Activated CD8-positive, alpha-beta memory T cell treated with anti-CD3 and anti-CD28 coated beads, Interleukin-2, amount 50 U/mL, for 1 hour (primary cell): ENCODE measurements around the gene TRPC4AP.
"Not testable (repeated sequence)": the region's sequence is repeated elsewhere in the genome, so short reads cannot be mapped to it uniquely, and the experiment has no call there.

Experiments used
- DNase-seq: peaks from one replicate; pipeline ENCODE4 v3.0.0-alpha.2; 2020; ENCODE audit errors: extremely low read depth

The TRPC4AP gene

GRCh38 chr20:35092524-35093266 is at the start of gene TRPC4AP:
TSS of gene TRPC4AP (minus strand) at chr20:35092807. CDS start at chr20:35092781, 26 bp downstream.
- DNase-seq, result peak; percentile 56

DNA sequence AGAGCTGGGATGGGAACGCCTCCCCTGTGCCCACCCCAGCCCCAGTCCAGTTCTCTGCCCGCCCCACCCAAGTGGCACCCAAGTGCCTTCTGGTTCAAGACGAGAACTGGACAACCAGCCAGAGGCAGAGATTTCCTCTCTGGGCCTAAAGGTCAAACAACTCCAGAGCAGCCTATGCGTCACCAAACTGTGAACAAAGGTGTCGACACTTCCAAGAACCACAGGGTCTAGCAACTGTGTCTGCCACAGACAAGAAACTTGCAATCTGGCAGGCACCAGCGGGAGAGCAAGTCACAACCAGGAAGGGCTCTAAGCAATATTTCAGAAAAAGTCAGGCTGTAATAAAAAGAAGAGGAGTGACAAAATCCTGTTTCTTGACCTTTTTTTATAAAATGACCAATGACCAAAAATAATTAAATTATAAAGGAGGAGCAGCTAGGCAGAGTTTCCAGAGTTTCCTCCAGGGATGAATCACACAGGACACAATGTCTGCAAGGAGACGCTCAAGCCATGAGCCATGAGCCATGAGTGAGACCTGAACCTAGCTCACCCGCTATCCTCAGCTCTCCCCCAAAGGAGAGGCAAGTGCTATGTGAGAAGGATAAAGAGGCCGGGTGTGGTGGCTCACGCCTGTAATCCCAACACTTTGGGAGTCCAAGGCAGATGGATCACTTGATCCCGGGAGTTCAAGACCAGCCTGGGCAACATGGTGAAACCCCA is 43.4 kb upstream of the TRPC4AP start:
- DNase-seq, result no peak

GRCh38 chr20:35134880-35135279 is 42.3 kb upstream of the TRPC4AP start:
- no peak for DNase-seq

- no peak for DNase-seq
Measured at GRCh38 chr20:35134472-35134871, 41.9 kb upstream of the TRPC4AP start.

DNA sequence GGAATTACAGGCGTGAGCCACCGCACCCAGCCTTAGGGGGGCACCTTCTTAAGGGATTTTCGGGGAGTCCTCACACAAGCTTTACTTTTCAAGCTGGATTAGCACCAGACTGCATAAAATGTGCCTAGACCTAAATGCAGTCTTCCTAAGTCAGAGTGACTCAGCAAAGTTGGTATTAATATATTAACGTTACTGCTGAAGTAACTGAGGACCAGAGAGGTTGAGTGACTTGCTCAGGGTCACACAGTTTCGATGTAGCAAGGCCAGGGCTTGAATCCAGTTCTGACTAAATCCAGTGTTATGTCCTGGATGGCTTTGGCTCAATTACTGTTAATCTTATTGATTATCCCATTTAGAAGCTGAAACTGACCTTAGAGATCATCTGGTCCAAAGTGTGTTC is 41.1 kb upstream of the TRPC4AP start:
- DNase-seq, result no peak

- no peak for DNase-seq
Measured at GRCh38 chr20:35133031-35133430, 40.4 kb upstream of the TRPC4AP start.

GRCh38 chr20:35131934-35132333 is 39.3 kb upstream of the TRPC4AP start:
- DNase-seq, result no peak

DNA sequence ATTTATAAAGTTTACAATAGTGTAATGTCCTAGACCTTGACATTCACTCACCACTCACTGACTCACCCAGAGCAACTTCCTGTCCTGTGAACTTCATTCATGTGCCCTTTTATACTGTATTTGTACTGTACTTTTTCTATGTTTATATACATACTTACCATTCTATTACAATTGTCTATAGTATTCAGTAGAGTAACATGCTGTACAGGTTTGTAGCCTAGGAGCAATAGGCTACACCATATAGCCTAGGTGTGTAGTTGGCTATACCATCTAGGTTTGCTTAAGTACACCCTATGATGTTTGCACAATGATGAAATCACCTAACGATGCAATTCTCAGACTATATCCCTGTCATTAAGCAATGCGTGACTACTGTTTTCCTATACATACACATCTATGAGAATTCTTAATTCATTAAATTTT is 37.1 kb upstream of the TRPC4AP start:
- DNase-seq, result no peak

GRCh38 chr20:35125753-35126152 is 33.1 kb upstream of the TRPC4AP start:
- DNase-seq, result no peak

- no peak for DNase-seq
Measured at GRCh38 chr20:35122756-35123405, 30.3 kb upstream of the TRPC4AP start.

GRCh38 chr20:35121186-35121585 is 28.6 kb upstream of the TRPC4AP start:
- no peak for DNase-seq

DNA sequence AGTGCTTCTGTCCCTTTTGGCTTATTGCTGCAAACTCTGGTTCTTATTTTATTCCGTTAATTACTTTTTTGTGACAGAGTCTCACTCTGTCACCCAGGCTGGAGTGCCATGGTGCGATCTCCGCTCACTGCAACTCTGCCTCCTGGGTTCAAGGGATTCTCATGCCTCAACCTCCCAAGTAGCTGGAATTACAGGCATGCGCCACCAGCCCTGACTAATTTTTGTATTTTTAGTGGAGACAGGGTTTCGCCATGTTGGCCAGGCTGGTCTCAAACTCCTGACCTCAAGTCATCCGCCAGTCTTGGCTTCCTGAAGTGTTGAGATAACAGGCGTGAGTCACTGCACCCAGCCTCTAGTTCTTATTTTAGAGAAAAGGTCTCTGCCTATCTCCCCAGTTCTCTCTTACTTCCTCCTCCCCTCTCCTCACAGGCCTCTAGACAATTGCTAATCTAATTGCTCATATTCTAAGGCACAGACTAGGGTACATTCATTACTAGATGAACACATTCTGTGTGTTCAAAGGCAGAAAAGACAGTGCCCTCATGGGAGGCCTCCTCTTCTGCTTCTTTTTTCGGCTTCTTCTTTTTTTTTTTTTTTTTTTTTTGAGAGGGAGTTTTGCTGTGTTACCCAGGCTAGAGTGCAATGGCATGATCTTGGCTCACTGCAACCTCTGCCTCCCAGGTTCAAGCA is 27.6 kb upstream of the TRPC4AP start:
- DNase-seq, result no peak

DNA sequence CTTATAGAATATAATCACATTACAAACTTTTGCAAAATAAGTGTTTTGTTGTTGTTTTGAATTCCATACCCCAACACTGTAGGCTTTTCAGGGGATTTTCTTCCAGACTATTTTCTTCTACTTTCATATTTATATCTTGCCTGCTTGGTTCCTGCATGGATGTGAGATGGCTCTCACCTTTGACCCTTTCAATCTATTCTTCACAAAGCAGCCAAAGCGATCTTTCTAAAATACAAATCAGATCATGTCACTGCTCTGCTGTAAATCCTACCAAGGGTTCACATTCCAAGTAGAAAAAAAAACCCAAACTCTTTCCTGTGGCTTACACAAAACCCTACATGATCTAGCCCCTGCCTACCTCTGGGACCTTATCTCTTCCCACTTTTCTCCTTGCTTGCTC is 25.0 kb upstream of the TRPC4AP start:
- DNase-seq, result no peak

- DNase-seq, result no peak
Measured at GRCh38 chr20:35117196-35117595, 24.6 kb upstream of the TRPC4AP start.

GRCh38 chr20:35116258-35116657 is 23.7 kb upstream of the TRPC4AP start:
- no peak for DNase-seq

DNA sequence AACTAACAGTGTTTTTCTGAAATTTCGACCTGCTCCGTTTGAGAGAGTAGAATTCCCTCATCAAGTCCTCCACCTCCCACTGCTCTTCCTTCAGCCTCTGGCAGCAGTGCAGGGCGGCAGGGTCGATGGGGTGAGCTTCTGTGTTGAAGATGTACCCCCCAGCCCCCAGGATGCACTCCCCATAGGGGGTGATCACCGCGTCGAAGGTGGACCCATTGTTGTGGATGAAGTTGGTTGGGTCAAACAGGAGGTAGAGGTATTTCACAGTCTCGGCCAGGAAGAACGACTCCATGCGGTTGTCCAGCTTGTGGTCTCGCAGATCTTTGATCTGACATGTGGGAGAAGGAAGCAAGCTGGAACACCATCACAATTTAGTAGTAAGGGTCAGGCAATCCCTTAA is 23.0 kb upstream of the TRPC4AP start:
- DNase-seq, result no peak

GRCh38 chr20:35112276-35112675 is 19.7 kb upstream of the TRPC4AP start:
- DNase-seq, result not testable (repeated sequence)

GRCh38 chr20:35111141-35111888 is 18.7 kb upstream of the TRPC4AP start:
- DNase-seq, result no peak

- no peak for DNase-seq
Measured at GRCh38 chr20:35108921-35109320, 16.3 kb upstream of the TRPC4AP start.

GRCh38 chr20:35106827-35107380 is 14.3 kb upstream of the TRPC4AP start:
- no peak for DNase-seq

DNA sequence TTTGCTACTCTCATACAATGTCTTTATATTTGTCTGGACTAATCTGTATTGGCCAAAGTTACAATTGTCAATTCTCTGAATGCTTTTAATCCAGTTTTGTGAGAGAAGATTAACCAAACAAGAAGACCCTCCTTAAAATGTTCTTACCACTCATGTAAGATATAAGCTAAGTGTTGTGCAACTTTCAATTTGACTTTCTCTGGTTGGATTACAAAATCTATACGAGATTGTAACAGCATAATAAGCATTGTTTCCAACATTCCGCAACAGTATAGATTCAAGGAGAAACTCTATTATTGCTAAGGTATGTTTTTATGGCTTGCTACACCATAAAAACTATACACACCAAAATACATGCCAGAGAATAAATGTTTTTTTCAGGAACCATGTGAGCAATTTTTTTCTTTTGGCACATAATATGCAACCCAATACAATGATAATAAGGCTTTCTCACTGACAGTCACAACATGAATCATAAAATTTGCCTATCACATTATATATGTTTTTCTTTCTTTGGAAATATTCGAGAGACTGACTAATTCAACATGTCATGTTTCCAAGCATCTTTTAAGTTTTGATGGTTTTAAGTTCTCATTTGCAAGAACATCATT is 12.2 kb upstream of the TRPC4AP start:
- DNase-seq, result no peak
